GM19328 (cell line): ENCODE data around the gene CPT1B.
"Not testable (repeated sequence)": the region's sequence is repeated elsewhere in the genome, so short reads cannot be mapped to it uniquely, and the experiment has no call there.

Source experiments
- ATAC-seq: cut with Tn5 transposase; IDR thresholded peaks from one replicate; pipeline ENCODE4 v1.9.1; 2021; ENCODE audit warnings: mild to moderate bottlenecking, moderate library complexity; ENCODE audit not compliant: unreplicated experiment

CPT1B gene

GRCh38 chr22:50529897-50530579 lies 48.2 kb downstream of the CPT1B start, which contains the start of gene TYMP:
TYMP (minus strand) TSS chr22:50530012; CDS start chr22:50529709, 303 bp downstream.
- ATAC-seq: no peak

GRCh38 chr22:50529416-50529896 lies 48.8 kb downstream of the CPT1B start:
- ATAC-seq: no peak

- no peak for ATAC-seq
Observed at GRCh38 chr22:50528682-50529415, 49.4 kb downstream of the CPT1B start.

GRCh38 chr22:50527921-50528681 lies 50.1 kb downstream of the CPT1B start:
- no peak for ATAC-seq

- ATAC-seq: no peak
Observed at GRCh38 chr22:50526834-50527801, 51.1 kb downstream of the CPT1B start.

GRCh38 chr22:50526108-50526833 lies 52.0 kb downstream of the CPT1B start:
- ATAC-seq: peak; percentile 24

GRCh38 chr22:50525858-50526107 lies 52.4 kb downstream of the CPT1B start:
- ATAC-seq: peak; percentile 16

- peak; percentile 33 for ATAC-seq
Observed at GRCh38 chr22:50525104-50525857, 52.9 kb downstream of the CPT1B start, which contains the start of gene SCO2. SCO2 (minus strand) TSS chr22:50525598; CDS start chr22:50524411, 1,187 bp downstream.

GRCh38 chr22:50524676-50525103 lies 53.5 kb downstream of the CPT1B start:
- ATAC-seq: no peak

- no peak for ATAC-seq
Observed at GRCh38 chr22:50523806-50524675, 54.2 kb downstream of the CPT1B start.

- no peak for ATAC-seq
Observed at GRCh38 chr22:50523458-50523805, 54.8 kb downstream of the CPT1B start.

GRCh38 chr22:50522806-50523438 lies 55.3 kb downstream of the CPT1B start:
- ATAC-seq: no peak

- ATAC-seq: no peak
Observed at GRCh38 chr22:50522208-50522805, 55.9 kb downstream of the CPT1B start.

- ATAC-seq: no peak
Observed at GRCh38 chr22:50521710-50522109, 56.5 kb downstream of the CPT1B start.

GRCh38 chr22:50520826-50521453 lies 57.3 kb downstream of the CPT1B start:
- no peak for ATAC-seq

GRCh38 chr22:50520184-50520583 lies 58.0 kb downstream of the CPT1B start:
- not testable (repeated sequence) for ATAC-seq

- no peak for ATAC-seq
Observed at GRCh38 chr22:50519151-50519550, 59.1 kb downstream of the CPT1B start.
